Adrenal gland (tissue), 5 donors: ENCODE results near the gene PDSS1.

Source experiments
- CTCF ChIP-seq, 6 experiments: fragments of 450-650 bp in 4 of 6; fragments of 200-600 bp in 2 of 6; sonication (generic) in 1 of 6; IDR thresholded peaks; 1 replicate in 5 of 6; 2 replicates in 1 of 6; pipeline versions ENCODE4 v1.5.1 to v1.8.0; 2016 to 2021; ENCODE audit warnings: antibody characterized with exemption in 6 of 6, mild to moderate bottlenecking in 2 of 6, moderate library complexity in 1 of 6
- POLR2A ChIP-seq, 2 donors: fragments of 450-650 bp; IDR thresholded peaks; one replicate each; pipeline ENCODE4 v1.6.1; 2017; ENCODE audit warnings: antibody characterized with exemption in 2 of 2, mild to moderate bottlenecking in 2 of 2, moderate library complexity in 1 of 2
- donor health status: DM: no; HTN: no; CAD: no.

- no peak for TF ChIP-seq CTCF (IDR thresholded peaks at IDR 0.05)
- TF ChIP-seq POLR2A (IDR thresholded peaks at IDR 0.05): no peak
Measured at GRCh38 chr10:26706936-26707335, 9.4 kb downstream of the PDSS1 start.
